C4-2B (cell line): ENCODE data around the gene KSR2.

Experiments
- H3K27ac ChIP-seq: fragments of 450-650 bp; 2 replicates; pipeline ENCODE4 v1.5.1; 2017
- CTCF ChIP-seq: fragments of 450-650 bp; conservative IDR thresholded peaks from 2 replicates; pipeline ENCODE4 v1.5.1; 2017; ENCODE audit warnings: mild to moderate bottlenecking
- ZFX ChIP-seq: fragments of 450-650 bp; IDR thresholded peaks from 2 replicates; pipeline ENCODE4 v1.6.1; 2017

Gene KSR2

GRCh38 chr12:117686911-117687377, 281.8 kb downstream of the KSR2 start:
- no peak overlapping the region for H3K27ac ChIP-seq
- TF ChIP-seq ZFX = no peak

GRCh38 chr12:117686210-117686609, 282.6 kb downstream of the KSR2 start:
- TF ChIP-seq ZFX (no peak), CTCF (no peak)
- peak overlapping the region; percentile 66 for H3K27ac ChIP-seq

- H3K27ac ChIP-seq = peak overlapping the region; percentile 66
- TF ChIP-seq ZFX (no peak), CTCF (no peak)
Measured at GRCh38 chr12:117685110-117685926, 283.5 kb downstream of the KSR2 start.

GRCh38 chr12:117684471-117684870, 284.3 kb downstream of the KSR2 start:
- H3K27ac ChIP-seq = peak overlapping the region; percentile 66
- no peak for TF ChIP-seq ZFX
- no peak for TF ChIP-seq CTCF

GRCh38 chr12:117680312-117680711, 288.5 kb downstream of the KSR2 start:
- H3K27ac ChIP-seq = no peak overlapping the region
- no peak for TF ChIP-seq ZFX
- TF ChIP-seq CTCF = no peak

- H3K27ac ChIP-seq = no peak overlapping the region
- TF ChIP-seq ZFX (no peak), CTCF (no peak)
Measured at GRCh38 chr12:117679776-117680175, 289.0 kb downstream of the KSR2 start.

- H3K27ac ChIP-seq = no peak overlapping the region
- TF ChIP-seq ZFX (no peak), CTCF (no peak)
Measured at GRCh38 chr12:117674763-117675162, 294.0 kb downstream of the KSR2 start.

- H3K27ac ChIP-seq = no peak overlapping the region
- TF ChIP-seq ZFX = no peak
- TF ChIP-seq CTCF = no peak
Measured at GRCh38 chr12:117674313-117674712, 294.5 kb downstream of the KSR2 start.
